WTC11 (cell line): ENCODE data around the gene NIPA2. TPM values are rescaled to one million over a fixed set of nuclear protein-coding genes. Genes with fewer than 3 reads are reported as not detected.

ENCODE experiments used
- ATAC-seq: fragments of 200-7000 bp; cut with Tn5 transposase; 2 replicates; pipeline ENCODE4 v1.10.0; 2021; ENCODE audit warnings: mild to moderate bottlenecking, moderate library complexity
- CTCF ChIA-PET: fragments of 300-600 bp; sonication (Branson Sonifier 250); formaldehyde crosslinking; loops from one replicate; lab custom pipeline; 2021; ENCODE audit warnings: antibody characterized with exemption; lab: Charles Lee
- POLR2A ChIA-PET: fragments of 350-600 bp; sonication (Branson Sonifier 250); formaldehyde crosslinking; loops from one replicate; lab custom pipeline; 2021; ENCODE audit warnings: antibody characterized with exemption; lab: Charles Lee
- DNase-seq: peaks from one replicate; pipeline ENCODE4 v3.0.0; 2021; ENCODE audit warnings: low spot score
- H3K27ac Mint-ChIP-seq: 2 replicates; pipeline ENCODE4 v1.8.0; 2021; ENCODE audit warnings: mixed read lengths
- H3K27me3 Mint-ChIP-seq: 2 replicates; pipeline ENCODE4 v1.8.0; 2021; ENCODE audit warnings: low read depth, mild to moderate bottlenecking, moderate library complexity, mixed read lengths
- H3K36me3 Mint-ChIP-seq: 2 replicates; pipeline ENCODE4 v1.8.0; 2021; ENCODE audit warnings: mixed read lengths
- H3K4me1 Mint-ChIP-seq: 2 replicates; pipeline ENCODE4 v1.8.0; 2022; ENCODE audit warnings: mixed read lengths
- H3K4me3 Mint-ChIP-seq: 2 replicates; pipeline ENCODE4 v1.8.0; 2021; ENCODE audit warnings: mild to moderate bottlenecking, moderate library complexity, mixed read lengths
- H3K9me3 Mint-ChIP-seq: 2 replicates; pipeline ENCODE4 v1.8.0; 2021; ENCODE audit warnings: mixed read lengths
- MXD4 ChIP-seq: fragments of 250-450 bp; sonication (Bioruptor Pico); IDR thresholded peaks from 2 replicates; pipeline ENCODE4 v1.8.0; 2021; ENCODE audit warnings: mild to moderate bottlenecking, moderate library complexity, borderline replicate concordance
- NFE2L1 ChIP-seq: sonication (generic); formaldehyde crosslinking; IDR thresholded peaks from 2 replicates; pipeline ENCODE4 v1.8.1; 2023; ENCODE audit warnings: missing genetic modification reagents
- TP53 ChIP-seq: sonication (generic); formaldehyde crosslinking; IDR thresholded peaks from 2 replicates; pipeline ENCODE4 v1.8.1; 2023; ENCODE audit warnings: mild to moderate bottlenecking, missing genetic modification reagents
- ZNF121 ChIP-seq: sonication (generic); formaldehyde crosslinking; IDR thresholded peaks from 2 replicates; pipeline ENCODE4 v1.8.0; 2023; ENCODE audit warnings: missing genetic modification reagents
- ZNF232 ChIP-seq: sonication (generic); formaldehyde crosslinking; IDR thresholded peaks from 2 replicates; pipeline ENCODE4 v1.8.0; 2022; ENCODE audit warnings: mild to moderate bottlenecking, missing genetic modification reagents
- ZNF263 ChIP-seq: sonication (generic); formaldehyde crosslinking; IDR thresholded peaks from 2 replicates; pipeline ENCODE4 v1.8.1; 2022; ENCODE audit warnings: low read depth, mild to moderate bottlenecking, moderate library complexity, missing genetic modification reagents
- ZNF416 ChIP-seq: fragments of 250-450 bp; sonication (Bioruptor Pico); IDR thresholded peaks from 2 replicates; pipeline ENCODE4 v1.9.0; 2021; ENCODE audit warnings: mild to moderate bottlenecking, inconsistent platforms
- total RNA-seq: library from RNA; stranded (reverse); gene quantifications from 3 replicates; pipeline ENCODE4 v1.2.3, GENCODE V29; 2021
- TF ChIP-seq, protein P1 (sequence below): sonication (generic); formaldehyde crosslinking; IDR thresholded peaks from 2 replicates; pipeline ENCODE4 v1.8.0; 2023; ENCODE audit warnings: missing genetic modification reagents, mild to moderate bottlenecking, borderline replicate concordance
- TF ChIP-seq, protein P2 (sequence below): sonication (generic); formaldehyde crosslinking; IDR thresholded peaks from 2 replicates; pipeline ENCODE4 v1.8.1; 2022; ENCODE audit warnings: low read depth, mild to moderate bottlenecking, moderate library complexity, missing genetic modification reagents, borderline replicate concordance
- TF ChIP-seq, protein P3 (sequence below): sonication (generic); formaldehyde crosslinking; IDR thresholded peaks from 2 replicates; pipeline ENCODE4 v1.8.1; 2023; ENCODE audit warnings: mild to moderate bottlenecking, moderate library complexity, missing genetic modification reagents
- TF ChIP-seq, protein P4 (sequence below): sonication (generic); formaldehyde crosslinking; IDR thresholded peaks from 2 replicates; pipeline ENCODE4 v1.8.0; 2023; ENCODE audit warnings: missing genetic modification reagents
- TF ChIP-seq, protein P5 (sequence below): sonication (generic); formaldehyde crosslinking; IDR thresholded peaks from 2 replicates; pipeline ENCODE4 v1.8.0; 2023; ENCODE audit warnings: mild to moderate bottlenecking, missing genetic modification reagents
- TF ChIP-seq, protein P6 (sequence below): sonication (generic); formaldehyde crosslinking; IDR thresholded peaks from 2 replicates; pipeline ENCODE4 v1.8.0; 2022; ENCODE audit warnings: mild to moderate bottlenecking, missing genetic modification reagents
- TF ChIP-seq, protein P7 (sequence below): fragments of 250-450 bp; sonication (Bioruptor Pico); conservative IDR thresholded peaks from 2 replicates; pipeline ENCODE4 v1.9.0; 2021; ENCODE audit warnings: mild to moderate bottlenecking

NIPA2 gene
- total RNA-seq, 1 experiment from 2014 or later = 79.5 TPM

DNA sequence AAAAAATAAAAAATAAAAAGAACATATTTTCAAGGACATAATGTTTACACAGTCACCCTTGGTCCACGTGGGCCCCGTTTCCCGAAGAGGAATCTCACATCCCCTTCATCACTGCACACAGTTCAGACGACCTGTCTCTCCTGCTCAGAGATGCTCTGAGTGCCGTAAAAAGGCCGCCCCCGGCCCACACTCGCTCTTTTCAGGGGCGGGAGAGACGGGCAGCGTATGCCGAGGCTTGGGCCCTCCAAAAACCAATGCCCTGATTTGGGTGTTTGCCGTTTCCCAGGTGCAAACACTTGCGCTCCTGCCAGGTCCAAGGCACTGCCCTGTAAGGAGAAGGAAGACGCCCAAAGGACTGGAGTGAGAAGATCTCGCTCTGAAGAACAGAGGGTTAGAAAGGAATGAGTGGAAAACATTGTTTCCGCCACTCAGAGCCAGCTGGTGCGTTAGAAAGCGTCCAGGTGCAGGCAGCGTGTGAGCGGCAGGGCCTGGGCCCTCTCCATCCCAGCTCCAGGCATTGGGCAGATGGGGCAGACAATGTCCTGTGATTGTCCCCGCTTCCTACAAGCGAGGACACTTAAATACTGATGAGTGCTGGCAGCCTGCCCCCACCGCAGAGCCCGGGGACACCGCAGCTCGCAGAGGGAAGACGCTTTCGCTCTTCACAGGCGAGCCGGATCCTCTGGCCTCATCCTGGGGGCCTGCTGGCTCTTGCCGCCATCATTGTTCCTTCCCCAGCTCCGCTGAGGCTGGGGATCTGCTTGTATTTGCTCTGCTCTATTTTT, 53.2 kb downstream of the NIPA2 start (continued):
- TF ChIP-seq, protein P1, sequence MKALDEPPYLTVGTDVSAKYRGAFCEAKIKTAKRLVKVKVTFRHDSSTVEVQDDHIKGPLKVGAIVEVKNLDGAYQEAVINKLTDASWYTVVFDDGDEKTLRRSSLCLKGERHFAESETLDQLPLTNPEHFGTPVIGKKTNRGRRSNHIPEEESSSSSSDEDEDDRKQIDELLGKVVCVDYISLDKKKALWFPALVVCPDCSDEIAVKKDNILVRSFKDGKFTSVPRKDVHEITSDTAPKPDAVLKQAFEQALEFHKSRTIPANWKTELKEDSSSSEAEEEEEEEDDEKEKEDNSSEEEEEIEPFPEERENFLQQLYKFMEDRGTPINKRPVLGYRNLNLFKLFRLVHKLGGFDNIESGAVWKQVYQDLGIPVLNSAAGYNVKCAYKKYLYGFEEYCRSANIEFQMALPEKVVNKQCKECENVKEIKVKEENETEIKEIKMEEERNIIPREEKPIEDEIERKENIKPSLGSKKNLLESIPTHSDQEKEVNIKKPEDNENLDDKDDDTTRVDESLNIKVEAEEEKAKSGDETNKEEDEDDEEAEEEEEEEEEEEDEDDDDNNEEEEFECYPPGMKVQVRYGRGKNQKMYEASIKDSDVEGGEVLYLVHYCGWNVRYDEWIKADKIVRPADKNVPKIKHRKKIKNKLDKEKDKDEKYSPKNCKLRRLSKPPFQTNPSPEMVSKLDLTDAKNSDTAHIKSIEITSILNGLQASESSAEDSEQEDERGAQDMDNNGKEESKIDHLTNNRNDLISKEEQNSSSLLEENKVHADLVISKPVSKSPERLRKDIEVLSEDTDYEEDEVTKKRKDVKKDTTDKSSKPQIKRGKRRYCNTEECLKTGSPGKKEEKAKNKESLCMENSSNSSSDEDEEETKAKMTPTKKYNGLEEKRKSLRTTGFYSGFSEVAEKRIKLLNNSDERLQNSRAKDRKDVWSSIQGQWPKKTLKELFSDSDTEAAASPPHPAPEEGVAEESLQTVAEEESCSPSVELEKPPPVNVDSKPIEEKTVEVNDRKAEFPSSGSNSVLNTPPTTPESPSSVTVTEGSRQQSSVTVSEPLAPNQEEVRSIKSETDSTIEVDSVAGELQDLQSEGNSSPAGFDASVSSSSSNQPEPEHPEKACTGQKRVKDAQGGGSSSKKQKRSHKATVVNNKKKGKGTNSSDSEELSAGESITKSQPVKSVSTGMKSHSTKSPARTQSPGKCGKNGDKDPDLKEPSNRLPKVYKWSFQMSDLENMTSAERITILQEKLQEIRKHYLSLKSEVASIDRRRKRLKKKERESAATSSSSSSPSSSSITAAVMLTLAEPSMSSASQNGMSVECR (CRISPR knock-in tag) = no peak

DNA sequence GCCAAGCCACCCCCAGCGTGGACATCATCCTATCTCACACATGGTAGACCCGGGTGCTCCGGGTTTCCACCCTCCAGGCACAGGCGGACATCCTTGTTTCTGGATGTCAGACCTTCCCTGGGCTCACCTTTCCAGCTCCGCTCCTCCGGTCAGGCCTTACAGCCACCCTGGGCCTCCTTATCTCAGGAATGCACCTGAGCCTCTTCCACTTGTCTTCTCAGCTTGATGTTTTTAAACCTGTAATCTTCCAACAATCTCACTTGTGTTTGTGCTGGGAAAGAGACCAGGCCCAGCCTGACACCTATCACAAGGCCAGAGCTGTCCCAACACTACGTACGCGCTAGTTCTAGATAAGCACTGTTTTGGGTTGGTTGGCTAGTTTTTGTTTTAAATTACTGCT, 53.9 kb downstream of the NIPA2 start:
- Mint-ChIP-seq H3K27me3 (no peaks in the 10 kb centered on the region), H3K4me1 (no peaks in the 10 kb centered on the region), H3K4me3 (no peak overlapping the region), H3K27ac (peak overlapping the region; percentile 19), H3K9me3 (no peaks in the 10 kb centered on the region), H3K36me3 (peaks cover 22% of the 10 kb centered on the region; the same call in 1 of the 2 replicates)
- ChIA-PET CTCF (interaction anchor here (1.0 to 1.1 kb wide), 2 partner anchors 8 to 71 kb away, joined by 3 read pairs; no protein-coding TSS in a partner anchor), POLR2A (no interaction called here)
- TF ChIP-seq, protein P2, sequence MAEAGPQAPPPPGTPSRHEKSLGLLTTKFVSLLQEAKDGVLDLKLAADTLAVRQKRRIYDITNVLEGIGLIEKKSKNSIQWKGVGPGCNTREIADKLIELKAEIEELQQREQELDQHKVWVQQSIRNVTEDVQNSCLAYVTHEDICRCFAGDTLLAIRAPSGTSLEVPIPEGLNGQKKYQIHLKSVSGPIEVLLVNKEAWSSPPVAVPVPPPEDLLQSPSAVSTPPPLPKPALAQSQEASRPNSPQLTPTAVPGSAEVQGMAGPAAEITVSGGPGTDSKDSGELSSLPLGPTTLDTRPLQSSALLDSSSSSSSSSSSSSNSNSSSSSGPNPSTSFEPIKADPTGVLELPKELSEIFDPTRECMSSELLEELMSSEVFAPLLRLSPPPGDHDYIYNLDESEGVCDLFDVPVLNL (CRISPR knock-in tag) = no peak
- TF ChIP-seq MXD4 (no peak), NFE2L1 (CRISPR knock-in tag) (no peak), TP53 (CRISPR knock-in tag) (no peak)
- TF ChIP-seq, protein P3, sequence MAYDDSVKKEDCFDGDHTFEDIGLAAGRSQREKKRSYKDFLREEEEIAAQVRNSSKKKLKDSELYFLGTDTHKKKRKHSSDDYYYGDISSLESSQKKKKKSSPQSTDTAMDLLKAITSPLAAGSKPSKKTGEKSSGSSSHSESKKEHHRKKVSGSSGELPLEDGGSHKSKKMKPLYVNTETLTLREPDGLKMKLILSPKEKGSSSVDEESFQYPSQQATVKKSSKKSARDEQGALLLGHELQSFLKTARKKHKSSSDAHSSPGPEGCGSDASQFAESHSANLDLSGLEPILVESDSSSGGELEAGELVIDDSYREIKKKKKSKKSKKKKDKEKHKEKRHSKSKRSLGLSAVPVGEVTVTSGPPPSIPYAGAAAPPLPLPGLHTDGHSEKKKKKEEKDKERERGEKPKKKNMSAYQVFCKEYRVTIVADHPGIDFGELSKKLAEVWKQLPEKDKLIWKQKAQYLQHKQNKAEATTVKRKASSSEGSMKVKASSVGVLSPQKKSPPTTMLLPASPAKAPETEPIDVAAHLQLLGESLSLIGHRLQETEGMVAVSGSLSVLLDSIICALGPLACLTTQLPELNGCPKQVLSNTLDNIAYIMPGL (CRISPR knock-in tag) = no peak
- TF ChIP-seq, protein P4, sequence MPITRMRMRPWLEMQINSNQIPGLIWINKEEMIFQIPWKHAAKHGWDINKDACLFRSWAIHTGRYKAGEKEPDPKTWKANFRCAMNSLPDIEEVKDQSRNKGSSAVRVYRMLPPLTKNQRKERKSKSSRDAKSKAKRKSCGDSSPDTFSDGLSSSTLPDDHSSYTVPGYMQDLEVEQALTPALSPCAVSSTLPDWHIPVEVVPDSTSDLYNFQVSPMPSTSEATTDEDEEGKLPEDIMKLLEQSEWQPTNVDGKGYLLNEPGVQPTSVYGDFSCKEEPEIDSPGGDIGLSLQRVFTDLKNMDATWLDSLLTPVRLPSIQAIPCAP (CRISPR knock-in tag) = no peak
- ATAC-seq = no peak
- no peak for DNase-seq

DNA sequence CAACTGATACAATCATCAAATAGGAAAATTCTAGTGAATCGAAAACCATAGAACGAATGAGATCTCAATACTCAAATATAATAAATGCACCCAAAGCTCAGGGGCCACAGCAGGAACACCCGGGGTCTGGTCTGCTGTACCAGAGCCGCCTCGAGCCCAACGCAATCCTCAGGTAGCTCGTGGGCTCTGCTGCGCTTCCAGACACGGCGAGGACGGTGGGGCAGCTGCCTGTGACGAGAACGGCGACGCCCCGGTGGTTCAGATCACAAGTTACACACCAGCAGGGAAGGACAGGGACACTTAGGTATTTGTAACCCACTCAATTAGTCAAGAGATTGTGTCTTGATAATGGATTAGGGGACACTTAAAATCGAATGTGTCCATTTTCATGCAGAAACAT, 54.6 kb downstream of the NIPA2 start:
- POLR2A ChIA-PET = no interaction called here
- Mint-ChIP-seq H3K4me3 (no peak overlapping the region), H3K4me1 (no peaks in the 10 kb centered on the region), H3K27ac (no peak overlapping the region), H3K36me3 (peaks cover 17% of the 10 kb centered on the region; the same call in 1 of the 2 replicates), H3K9me3 (no peaks in the 10 kb centered on the region), H3K27me3 (no peaks in the 10 kb centered on the region)
- CTCF ChIA-PET = interaction anchor here (0.5 kb wide), 1 partner anchor 14 kb away, joined by 3 read pairs; no protein-coding TSS in a partner anchor
- DNase-seq = no peak
- ATAC-seq = no peak
- TF ChIP-seq ZNF263 (no peak), ZNF121 (no peak)
- TF ChIP-seq, all 79 proteins: peak for 0

DNA sequence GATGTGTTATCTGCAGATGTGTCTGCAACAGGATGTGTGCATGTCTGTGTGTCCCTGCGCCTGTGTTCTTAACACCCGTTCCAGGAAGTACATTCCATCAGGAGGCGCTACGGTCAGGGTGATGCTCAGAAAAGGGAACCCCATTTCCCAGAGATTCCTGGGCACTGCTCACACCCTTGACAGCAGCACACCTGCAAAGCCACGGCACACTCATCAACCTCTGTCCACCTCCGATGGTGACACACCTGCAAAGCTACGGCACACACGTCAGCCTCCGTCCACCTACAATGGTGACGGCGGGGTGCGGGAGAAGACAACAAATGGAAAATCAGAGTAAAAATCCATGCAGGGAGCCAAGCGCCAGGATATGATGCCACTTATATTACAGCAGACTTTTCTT, 55.4 kb downstream of the NIPA2 start:
- H3K27ac Mint-ChIP-seq = no peak overlapping the region
- no peaks in the 10 kb centered on the region for H3K4me1 Mint-ChIP-seq
- no peaks in the 10 kb centered on the region for H3K27me3 Mint-ChIP-seq
- H3K36me3 Mint-ChIP-seq = peaks cover 17% of the 10 kb centered on the region
- POLR2A ChIA-PET = no interaction called here
- H3K9me3 Mint-ChIP-seq = no peaks in the 10 kb centered on the region
- DNase-seq (no peak), ATAC-seq (no peak)
- CTCF ChIA-PET = no interaction called here
- no peak overlapping the region for H3K4me3 Mint-ChIP-seq
- TF ChIP-seq ZNF263 (no peak), ZNF232 (CRISPR knock-in tag) (no peak), ZNF416 (CRISPR knock-in tag) (no peak)
- TF ChIP-seq, protein P5, sequence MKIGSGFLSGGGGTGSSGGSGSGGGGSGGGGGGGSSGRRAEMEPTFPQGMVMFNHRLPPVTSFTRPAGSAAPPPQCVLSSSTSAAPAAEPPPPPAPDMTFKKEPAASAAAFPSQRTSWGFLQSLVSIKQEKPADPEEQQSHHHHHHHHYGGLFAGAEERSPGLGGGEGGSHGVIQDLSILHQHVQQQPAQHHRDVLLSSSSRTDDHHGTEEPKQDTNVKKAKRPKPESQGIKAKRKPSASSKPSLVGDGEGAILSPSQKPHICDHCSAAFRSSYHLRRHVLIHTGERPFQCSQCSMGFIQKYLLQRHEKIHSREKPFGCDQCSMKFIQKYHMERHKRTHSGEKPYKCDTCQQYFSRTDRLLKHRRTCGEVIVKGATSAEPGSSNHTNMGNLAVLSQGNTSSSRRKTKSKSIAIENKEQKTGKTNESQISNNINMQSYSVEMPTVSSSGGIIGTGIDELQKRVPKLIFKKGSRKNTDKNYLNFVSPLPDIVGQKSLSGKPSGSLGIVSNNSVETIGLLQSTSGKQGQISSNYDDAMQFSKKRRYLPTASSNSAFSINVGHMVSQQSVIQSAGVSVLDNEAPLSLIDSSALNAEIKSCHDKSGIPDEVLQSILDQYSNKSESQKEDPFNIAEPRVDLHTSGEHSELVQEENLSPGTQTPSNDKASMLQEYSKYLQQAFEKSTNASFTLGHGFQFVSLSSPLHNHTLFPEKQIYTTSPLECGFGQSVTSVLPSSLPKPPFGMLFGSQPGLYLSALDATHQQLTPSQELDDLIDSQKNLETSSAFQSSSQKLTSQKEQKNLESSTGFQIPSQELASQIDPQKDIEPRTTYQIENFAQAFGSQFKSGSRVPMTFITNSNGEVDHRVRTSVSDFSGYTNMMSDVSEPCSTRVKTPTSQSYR (CRISPR knock-in tag) = no peak
- TF ChIP-seq, protein P6, sequence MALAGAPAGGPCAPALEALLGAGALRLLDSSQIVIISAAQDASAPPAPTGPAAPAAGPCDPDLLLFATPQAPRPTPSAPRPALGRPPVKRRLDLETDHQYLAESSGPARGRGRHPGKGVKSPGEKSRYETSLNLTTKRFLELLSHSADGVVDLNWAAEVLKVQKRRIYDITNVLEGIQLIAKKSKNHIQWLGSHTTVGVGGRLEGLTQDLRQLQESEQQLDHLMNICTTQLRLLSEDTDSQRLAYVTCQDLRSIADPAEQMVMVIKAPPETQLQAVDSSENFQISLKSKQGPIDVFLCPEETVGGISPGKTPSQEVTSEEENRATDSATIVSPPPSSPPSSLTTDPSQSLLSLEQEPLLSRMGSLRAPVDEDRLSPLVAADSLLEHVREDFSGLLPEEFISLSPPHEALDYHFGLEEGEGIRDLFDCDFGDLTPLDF (CRISPR knock-in tag) = no peak
- TF ChIP-seq, protein P7, sequence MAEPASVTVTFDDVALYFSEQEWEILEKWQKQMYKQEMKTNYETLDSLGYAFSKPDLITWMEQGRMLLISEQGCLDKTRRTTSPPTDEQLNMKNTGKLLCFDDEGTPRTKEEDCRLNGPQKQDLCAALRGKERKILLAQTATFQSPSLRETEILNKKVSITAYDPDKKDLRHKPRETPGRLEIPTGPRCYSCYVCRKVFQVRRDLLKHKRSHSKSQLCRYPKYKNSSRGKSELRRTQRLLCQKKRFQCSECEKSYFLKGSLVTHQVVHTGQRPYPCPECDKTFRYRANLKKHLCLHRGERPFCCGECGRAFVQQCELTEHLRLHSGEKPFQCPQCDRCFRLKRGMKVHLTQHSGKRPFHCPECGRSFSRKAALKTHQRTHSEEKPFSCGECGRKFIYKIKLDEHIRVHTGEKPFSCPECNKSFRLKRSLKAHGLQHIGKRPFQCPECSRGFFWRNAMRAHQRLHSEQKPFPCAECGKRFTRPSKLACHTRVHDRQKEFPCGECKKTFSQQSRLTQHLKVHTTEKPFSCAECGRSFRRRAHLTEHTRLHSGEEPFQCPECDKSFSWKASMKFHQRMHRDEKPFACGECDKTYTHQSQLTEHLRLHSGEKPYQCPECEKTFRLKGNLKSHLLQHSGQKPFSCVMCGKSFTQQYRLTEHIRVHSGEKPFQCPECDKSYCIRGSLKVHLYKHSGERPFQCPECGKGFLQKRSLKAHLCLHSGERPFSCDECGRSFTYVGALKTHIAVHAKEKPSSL = no peak
